Measurements from ENCODE around the gene MLLT10. TPM values are rescaled to one million over a fixed set of nuclear protein-coding genes. Genes with fewer than 3 reads are reported as not detected.
"Not testable (repeated sequence)": the region's sequence is repeated elsewhere in the genome, so short reads cannot be mapped to it uniquely, and the experiment has no call there.

MLLT10 gene
- total RNA-seq, 4 donors from 2014 or later = 46.3 to 109 (median 57.7) TPM

DNA sequence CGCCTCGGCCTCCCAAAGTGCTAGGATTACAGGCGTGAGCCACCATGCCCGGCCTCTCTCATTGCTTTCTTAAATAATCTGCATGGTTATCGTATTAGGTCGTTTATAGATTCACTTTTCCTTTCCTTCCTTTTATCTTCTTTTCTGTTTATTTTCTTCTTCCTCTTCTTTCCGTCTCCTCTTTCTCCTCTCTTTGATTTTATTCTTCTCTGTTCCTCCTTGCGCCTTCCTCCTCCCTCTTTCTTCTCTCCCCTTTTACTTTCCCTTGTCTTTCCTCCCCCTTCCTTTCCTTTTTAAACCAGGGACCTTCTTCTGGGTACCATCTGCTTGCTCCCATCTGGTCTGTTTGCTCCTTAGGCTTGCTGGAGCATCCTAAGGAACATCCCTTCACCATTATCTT, 18.6 kb downstream of the MLLT10 start:
- no peaks in the 10 kb centered on the region for H3K4me1 ChIP-seq
- peaks cover 12 to 24% of the 10 kb centered on the region in 2 donors for H3K36me3 ChIP-seq
- no peak for DNase-seq
- no peak overlapping the region for H3K27ac ChIP-seq
- WGBS, 2 donors = 95% methylated on average over 8 of the region's 8 CpGs
- no peaks in the 10 kb centered on the region for H3K9me3 ChIP-seq
- no peaks in the 10 kb centered on the region for H3K27me3 ChIP-seq
- TF ChIP-seq, protein P1, sequence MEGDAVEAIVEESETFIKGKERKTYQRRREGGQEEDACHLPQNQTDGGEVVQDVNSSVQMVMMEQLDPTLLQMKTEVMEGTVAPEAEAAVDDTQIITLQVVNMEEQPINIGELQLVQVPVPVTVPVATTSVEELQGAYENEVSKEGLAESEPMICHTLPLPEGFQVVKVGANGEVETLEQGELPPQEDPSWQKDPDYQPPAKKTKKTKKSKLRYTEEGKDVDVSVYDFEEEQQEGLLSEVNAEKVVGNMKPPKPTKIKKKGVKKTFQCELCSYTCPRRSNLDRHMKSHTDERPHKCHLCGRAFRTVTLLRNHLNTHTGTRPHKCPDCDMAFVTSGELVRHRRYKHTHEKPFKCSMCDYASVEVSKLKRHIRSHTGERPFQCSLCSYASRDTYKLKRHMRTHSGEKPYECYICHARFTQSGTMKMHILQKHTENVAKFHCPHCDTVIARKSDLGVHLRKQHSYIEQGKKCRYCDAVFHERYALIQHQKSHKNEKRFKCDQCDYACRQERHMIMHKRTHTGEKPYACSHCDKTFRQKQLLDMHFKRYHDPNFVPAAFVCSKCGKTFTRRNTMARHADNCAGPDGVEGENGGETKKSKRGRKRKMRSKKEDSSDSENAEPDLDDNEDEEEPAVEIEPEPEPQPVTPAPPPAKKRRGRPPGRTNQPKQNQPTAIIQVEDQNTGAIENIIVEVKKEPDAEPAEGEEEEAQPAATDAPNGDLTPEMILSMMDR (IDR thresholded peaks at IDR 0.05) = no peak
- TF ChIP-seq POLR2A (IDR thresholded peaks at IDR 0.05) = no peak
- intact Hi-C loops (cut with DNase I) = no loop called here
- no peak overlapping the region for H3K4me3 ChIP-seq (replicated peaks in 1 of 3)

DNA sequence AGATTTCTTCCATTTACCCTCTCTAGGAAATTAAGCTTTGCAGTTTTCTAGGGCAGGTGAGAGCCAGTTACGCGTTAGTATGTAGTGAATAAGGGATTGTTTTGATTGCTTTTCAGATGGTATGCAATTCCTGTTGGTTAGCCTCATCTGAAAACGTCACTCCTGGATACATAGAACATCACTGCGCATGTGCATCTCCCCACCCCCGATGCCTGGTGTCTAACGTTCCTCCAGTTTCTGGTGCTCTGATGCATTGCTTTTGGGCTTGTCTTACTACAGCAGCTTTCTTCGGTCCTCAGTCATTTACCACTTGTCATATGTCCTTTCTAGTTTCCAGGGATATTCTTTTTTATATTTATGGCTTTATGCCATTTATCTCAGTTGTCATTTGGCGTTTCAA, 22.5 kb downstream of the MLLT10 start:
- TF ChIP-seq, protein P1 (IDR thresholded peaks at IDR 0.05) = no peak
- intact Hi-C loops (cut with DNase I) = no loop called here
- H3K27me3 ChIP-seq = no peaks in the 10 kb centered on the region
- no peak overlapping the region for H3K4me3 ChIP-seq (replicated peaks in 1 of 3)
- DNase-seq = no peak
- peaks cover 17 to 19% of the 10 kb centered on the region in 2 donors for H3K36me3 ChIP-seq
- no peaks in the 10 kb centered on the region for H3K9me3 ChIP-seq
- H3K27ac ChIP-seq = no peak overlapping the region
- no peaks in the 10 kb centered on the region for H3K4me1 ChIP-seq
- WGBS, 2 donors = 87 to 92% methylated on average over 8 of the region's 8 CpGs

DNA sequence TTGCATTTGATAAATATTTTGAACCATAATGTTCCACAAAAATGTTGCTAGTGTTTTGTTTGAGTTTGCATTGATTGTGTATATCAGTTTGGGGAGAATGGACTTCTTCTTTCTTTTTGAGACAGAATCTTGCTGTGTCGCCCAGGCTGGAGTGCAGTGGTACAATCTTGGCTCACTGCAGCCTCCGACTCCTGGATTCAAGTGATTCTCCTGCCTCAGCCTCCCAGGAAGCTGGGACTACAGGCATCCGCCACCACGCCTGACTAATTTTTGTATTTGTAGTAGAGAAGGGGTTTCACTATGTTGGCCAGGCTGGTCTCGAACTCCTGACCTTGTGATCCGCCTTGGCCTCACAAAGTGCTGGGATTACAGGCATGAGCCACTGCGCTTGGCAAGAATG, 25.0 kb downstream of the MLLT10 start:
- WGBS, 2 donors = 96 to 99% methylated on average over 7 of the region's 7 CpGs
- H3K4me3 ChIP-seq (replicated peaks in 1 of 3); H3K27me3 ChIP-seq: not testable (repeated sequence)

DNA sequence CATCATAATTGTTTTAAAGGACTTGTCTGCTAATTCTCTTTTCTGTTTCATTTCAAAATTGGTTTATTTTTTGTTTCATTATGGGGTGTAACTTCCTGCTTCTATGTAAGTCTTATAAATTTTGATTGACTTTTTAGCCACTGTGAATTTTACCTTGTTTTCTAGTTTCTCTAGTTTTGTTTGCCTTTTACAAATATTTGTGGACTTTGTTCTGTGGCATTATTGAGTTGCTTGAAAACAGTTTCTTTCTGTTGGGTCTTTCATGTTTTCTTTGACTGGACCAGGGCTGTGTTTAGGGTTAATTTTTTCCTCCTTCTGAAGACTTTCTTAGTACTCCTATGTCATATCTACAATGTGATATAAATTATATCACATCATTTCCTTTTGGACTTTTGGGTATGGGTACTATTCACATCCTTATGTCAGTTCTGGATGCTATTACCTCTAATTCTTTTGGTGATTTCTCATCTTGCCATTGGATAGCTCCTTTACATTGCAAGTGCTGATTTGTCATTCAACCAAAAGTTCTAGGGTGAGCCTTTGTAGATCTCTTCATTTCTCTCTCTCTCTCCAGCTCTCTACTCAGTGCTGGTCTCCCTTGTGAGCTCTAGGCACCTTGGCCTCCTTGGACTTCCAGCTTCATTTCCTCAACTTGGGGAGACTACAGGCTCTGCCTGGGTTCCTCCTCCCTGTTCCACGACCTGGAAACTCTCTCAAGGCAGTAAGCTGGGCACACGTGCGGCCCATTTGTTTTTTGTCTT, 36.9 kb downstream of the MLLT10 start:
- H3K4me3 ChIP-seq (replicated peaks in 1 of 3) = no peak overlapping the region
- DNase-seq = no peak
- H3K36me3 ChIP-seq = peaks cover 0 to 3% of the 10 kb centered on the region in 2 donors
- intact Hi-C loops (cut with DNase I) = no loop called here
- 84 to 88% methylated on average over 3 of the region's 3 CpGs for WGBS, 2 donors
- H3K4me1 ChIP-seq = peaks cover 7 to 8% of the 10 kb centered on the region in 2 donors
- H3K27ac ChIP-seq = no peak overlapping the region
- no peaks in the 10 kb centered on the region for H3K9me3 ChIP-seq
- no peaks in the 10 kb centered on the region for H3K27me3 ChIP-seq
- TF ChIP-seq, protein P1 (IDR thresholded peaks at IDR 0.05) = no peak
- TF ChIP-seq POLR2A (IDR thresholded peaks at IDR 0.05) = no peak

More for the DNA sequence above, 25.0 kb downstream of the MLLT10 start:
- intact Hi-C loops (cut with DNase I); DNase-seq; H3K4me1 ChIP-seq; H3K27ac ChIP-seq; H3K9me3 ChIP-seq: not testable (repeated sequence)
- peaks cover 12 to 17% of the 10 kb centered on the region in 2 donors for H3K36me3 ChIP-seq

DNA sequence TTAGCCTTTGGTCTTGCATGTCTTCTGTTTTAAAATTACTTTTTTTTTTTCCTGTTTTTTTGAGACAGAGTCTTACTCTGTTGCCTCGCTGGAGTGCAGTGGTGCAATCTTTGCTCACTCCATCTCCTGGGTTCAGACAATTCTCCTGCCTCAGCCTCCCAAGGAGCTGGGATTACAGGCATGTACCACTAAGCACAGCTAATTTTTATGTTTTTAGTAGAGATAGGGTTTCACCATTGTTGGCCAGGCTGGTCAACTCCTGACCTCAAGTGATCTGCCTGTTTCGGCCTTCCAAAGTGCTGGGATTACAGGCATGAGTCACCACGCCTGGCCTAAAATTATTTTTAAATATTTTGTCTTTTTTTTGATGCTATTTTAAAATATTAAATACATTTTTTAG, 38.5 kb downstream of the MLLT10 start:
- DNase-seq = peak in 1 of 2 donors; percentile 17
- intact Hi-C loops (cut with DNase I) = no loop called here
- Histone ChIP-seq H3K27me3 (no peaks in the 10 kb centered on the region), H3K4me1 (peaks cover 7 to 8% of the 10 kb centered on the region in 2 donors), H3K4me3 (replicated peaks in 1 of 3) (no peak overlapping the region), H3K36me3 (no peaks in the 10 kb centered on the region), H3K27ac (no peak overlapping the region), H3K9me3 (no peaks in the 10 kb centered on the region)
- no peak for TF ChIP-seq POLR2A (IDR thresholded peaks at IDR 0.05)
- TF ChIP-seq, protein P1 (IDR thresholded peaks at IDR 0.05) = no peak
- 80 to 83% methylated on average over 3 of the region's 3 CpGs for WGBS, 2 donors

DNA sequence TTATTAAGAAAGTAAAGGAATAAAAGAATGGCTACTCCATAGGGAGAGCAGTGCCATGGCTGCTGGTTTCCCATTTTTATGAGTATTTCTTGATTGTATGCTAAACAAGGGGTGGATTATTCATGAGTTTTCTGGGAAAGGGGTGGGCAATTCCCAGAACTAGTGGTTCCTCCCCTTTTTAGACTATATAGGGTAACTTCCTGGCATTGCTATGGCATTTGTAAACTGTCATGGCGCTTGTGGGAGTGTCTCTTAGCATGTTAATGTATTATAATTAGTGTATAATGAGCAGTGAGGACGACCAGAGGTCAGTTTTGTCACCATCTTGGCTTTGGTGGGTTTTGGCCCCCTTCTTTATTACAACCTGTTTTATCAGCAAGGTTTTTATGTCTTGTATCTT, 40.5 kb downstream of the MLLT10 start:
- H3K36me3 ChIP-seq; H3K4me3 ChIP-seq (replicated peaks in 1 of 3); intact Hi-C loops (cut with DNase I); H3K27ac ChIP-seq; H3K9me3 ChIP-seq; H3K27me3 ChIP-seq; DNase-seq: not testable (repeated sequence)
- H3K4me1 ChIP-seq = peaks cover 7 to 12% of the 10 kb centered on the region in 2 donors
- WGBS, 2 donors = 93 to 98% methylated on average over 2 of the region's 2 CpGs

All from thyroid gland (tissue), 4 donors.